Left lung (tissue), 10 donors: ENCODE results near the gene IL21R. TPM values are rescaled to one million over a fixed set of nuclear protein-coding genes. Genes with fewer than 3 reads are reported as not detected.

ENCODE experiments used
- ATAC-seq: fragments of 200-7000 bp; cut with Tn5 transposase; one replicate; pipeline ENCODE4 v1.9.1; 2020; ENCODE audit warnings: moderate library complexity
- DNase-seq, 4 donors: peaks; one replicate each; pipeline ENCODE4 v3.0.0-alpha.2; 2013 to 2020
- H3K27ac ChIP-seq, 2 donors: fragments of 200-600 bp; sonication (generic) in 1 of 2; one replicate each; pipeline versions ENCODE4 v1.5.0 to v1.8.0; 2020 to 2021
- H3K27me3 ChIP-seq, 2 donors: fragments of 200-600 bp; sonication (generic) in 1 of 2; one replicate each; pipeline versions ENCODE4 v1.5.0 to v1.8.0; 2020 to 2021
- H3K36me3 ChIP-seq, 2 donors: fragments of 200-600 bp; sonication (generic) in 1 of 2; one replicate each; pipeline versions ENCODE4 v1.5.0 to v1.8.0; 2020 to 2021
- H3K4me1 ChIP-seq, 2 donors: fragments of 200-600 bp; one replicate each; pipeline ENCODE4 v1.8.0; 2021
- H3K4me3 ChIP-seq, 2 donors: fragments of 200-600 bp; sonication (generic) in 1 of 2; one replicate each; pipeline versions ENCODE4 v1.5.0 to v1.8.0; 2020 to 2021; ENCODE audit warnings: mild to moderate bottlenecking in 1 of 2
- H3K9me3 ChIP-seq, 2 donors: fragments of 200-600 bp; sonication (generic) in 1 of 2; one replicate each; pipeline versions ENCODE4 v1.5.0 to v1.8.0; 2020 to 2021
- intact Hi-C, 2 donors: fragments of 100-400 bp; cut with DNase I; formaldehyde crosslinking; loops; one replicate each; pipeline versions ENCODE4 v1.11.2 to v1.14.2; 2022
- polyA plus RNA-seq, 6 donors: library from polyadenylated mRNA; unstranded; fragments of 120-200 nt; gene quantifications; one replicate each; pipeline ENCODE4 v1.2.1, GENCODE V29; 2013; ENCODE audit not compliant: insufficient read length in 6 of 6
- total RNA-seq, 2 donors: library from RNA; stranded (reverse); fragmentation: NEBNext Ultra II Directional; extraction: Animal tissue kit (Norgen Biotek cat#: 25700); gene quantifications; one replicate each; pipeline ENCODE4 v1.2.1, GENCODE V29; 2021
- TF ChIP-seq, protein P1 (sequence below), 2 donors: fragments of 200-600 bp; sonication (generic) in 1 of 2; IDR thresholded peaks; one replicate each; pipeline versions ENCODE4 v1.5.0 to v1.8.0; 2021; ENCODE audit warnings: antibody characterized with exemption in 2 of 2
- donor health status: DM: no; HTN: yes; CAD: no.
- donor health status: DM: no; HTN: no; CAD: no.

Gene IL21R
- total and polyA plus RNA-seq, 8 donors, result 1.2 to 4.3 (median 3.9) TPM

- no peaks in the 10 kb centered on the region for H3K36me3 ChIP-seq
- ATAC-seq, result no peak
- peak in 1 of 4 donors; percentile 6 for DNase-seq
- intact Hi-C loops, result loop anchor here in 1 of 2 donors (10.0 kb wide), 1 partner anchor 55 kb away; no protein-coding TSS in a partner anchor
- H3K4me1 ChIP-seq, result peaks cover 0 to 30% of the 10 kb centered on the region in 2 donors
- H3K27ac ChIP-seq, result no peak overlapping the region
- TF ChIP-seq, protein P1, sequence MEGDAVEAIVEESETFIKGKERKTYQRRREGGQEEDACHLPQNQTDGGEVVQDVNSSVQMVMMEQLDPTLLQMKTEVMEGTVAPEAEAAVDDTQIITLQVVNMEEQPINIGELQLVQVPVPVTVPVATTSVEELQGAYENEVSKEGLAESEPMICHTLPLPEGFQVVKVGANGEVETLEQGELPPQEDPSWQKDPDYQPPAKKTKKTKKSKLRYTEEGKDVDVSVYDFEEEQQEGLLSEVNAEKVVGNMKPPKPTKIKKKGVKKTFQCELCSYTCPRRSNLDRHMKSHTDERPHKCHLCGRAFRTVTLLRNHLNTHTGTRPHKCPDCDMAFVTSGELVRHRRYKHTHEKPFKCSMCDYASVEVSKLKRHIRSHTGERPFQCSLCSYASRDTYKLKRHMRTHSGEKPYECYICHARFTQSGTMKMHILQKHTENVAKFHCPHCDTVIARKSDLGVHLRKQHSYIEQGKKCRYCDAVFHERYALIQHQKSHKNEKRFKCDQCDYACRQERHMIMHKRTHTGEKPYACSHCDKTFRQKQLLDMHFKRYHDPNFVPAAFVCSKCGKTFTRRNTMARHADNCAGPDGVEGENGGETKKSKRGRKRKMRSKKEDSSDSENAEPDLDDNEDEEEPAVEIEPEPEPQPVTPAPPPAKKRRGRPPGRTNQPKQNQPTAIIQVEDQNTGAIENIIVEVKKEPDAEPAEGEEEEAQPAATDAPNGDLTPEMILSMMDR (IDR thresholded peaks at IDR 0.05), result no peak
- no peak overlapping the region for H3K4me3 ChIP-seq
- no peaks in the 10 kb centered on the region for H3K27me3 ChIP-seq
- peaks cover 0 to 2% of the 10 kb centered on the region in 2 donors for H3K9me3 ChIP-seq
Measured at GRCh38 chr16:27379919-27380318, 22.1 kb upstream of the IL21R start.

- intact Hi-C loops, result no loop called here
- TF ChIP-seq, protein P1 (IDR thresholded peaks at IDR 0.05), result no peak
- no peak for ATAC-seq
- peak in 1 of 4 donors; percentile 10 for DNase-seq
- Histone ChIP-seq H3K4me3 (no peak overlapping the region), H3K36me3 (no peaks in the 10 kb centered on the region), H3K27me3 (no peaks in the 10 kb centered on the region), H3K4me1 (peaks cover 0 to 21% of the 10 kb centered on the region in 2 donors), H3K27ac (no peak overlapping the region), H3K9me3 (peaks cover 0 to 2% of the 10 kb centered on the region in 2 donors)
Measured at GRCh38 chr16:27381236-27381635, 20.7 kb upstream of the IL21R start.

- intact Hi-C loops, result no loop called here
- Histone ChIP-seq H3K27me3 (no peaks in the 10 kb centered on the region), H3K27ac (no peak overlapping the region), H3K4me3 (no peak overlapping the region), H3K4me1 (peaks cover 0 to 21% of the 10 kb centered on the region in 2 donors), H3K9me3 (peaks cover 0 to 2% of the 10 kb centered on the region in 2 donors), H3K36me3 (no peaks in the 10 kb centered on the region)
- no peak for ATAC-seq
- DNase-seq, result peak in 1 of 4 donors; percentile 11
- TF ChIP-seq, protein P1 (IDR thresholded peaks at IDR 0.05), result no peak
Measured at GRCh38 chr16:27381974-27382855, 19.8 kb upstream of the IL21R start.

DNA sequence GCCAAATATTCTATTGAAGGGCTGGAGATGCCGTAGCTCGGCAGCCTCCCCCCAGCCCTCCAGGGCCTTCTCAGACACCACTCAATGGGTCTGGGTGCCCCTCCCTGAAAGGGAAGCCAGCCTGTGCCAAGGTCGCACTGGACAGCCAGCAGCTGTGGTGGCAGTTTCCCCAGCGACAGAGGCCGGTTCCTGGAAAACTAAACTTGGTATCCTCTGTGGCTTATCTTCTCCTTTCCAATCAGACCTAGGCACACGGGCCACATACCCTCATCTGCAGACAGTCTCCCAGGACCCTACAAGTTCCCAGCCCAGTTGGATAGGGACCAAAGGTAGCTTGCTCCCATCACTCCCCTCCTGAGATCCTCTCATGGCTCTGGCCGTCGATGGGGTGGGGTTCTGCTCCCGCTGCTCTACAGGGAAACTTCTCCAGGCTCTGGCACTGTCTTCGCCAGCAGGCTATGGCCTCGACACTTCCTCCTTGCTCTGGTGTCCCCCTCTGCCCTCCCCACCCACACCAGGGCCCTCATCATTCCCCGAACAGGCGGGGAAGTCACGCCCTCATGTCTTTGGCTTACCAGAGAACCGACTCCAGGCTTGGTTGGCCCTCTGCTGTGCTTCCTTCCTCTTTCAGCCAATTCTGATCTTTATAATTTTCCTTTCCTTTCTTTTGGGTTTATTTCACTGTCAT, 18.3 kb upstream of the IL21R start:
- ATAC-seq (peak; percentile 91), DNase-seq (peak in 2 of 4 donors; percentile 83)
- H3K4me1 ChIP-seq, result peaks cover 0 to 18% of the 10 kb centered on the region in 2 donors
- H3K27ac ChIP-seq, result peak overlapping the region in 1 of 2 donors; percentile 77
- H3K4me3 ChIP-seq, result no peak overlapping the region
- intact Hi-C loops, result no loop called here
- H3K36me3 ChIP-seq, result no peaks in the 10 kb centered on the region
- H3K27me3 ChIP-seq, result no peaks in the 10 kb centered on the region
- peaks cover 0 to 2% of the 10 kb centered on the region in 2 donors for H3K9me3 ChIP-seq
- TF ChIP-seq, protein P1 (IDR thresholded peaks at IDR 0.05), result no peak

DNA sequence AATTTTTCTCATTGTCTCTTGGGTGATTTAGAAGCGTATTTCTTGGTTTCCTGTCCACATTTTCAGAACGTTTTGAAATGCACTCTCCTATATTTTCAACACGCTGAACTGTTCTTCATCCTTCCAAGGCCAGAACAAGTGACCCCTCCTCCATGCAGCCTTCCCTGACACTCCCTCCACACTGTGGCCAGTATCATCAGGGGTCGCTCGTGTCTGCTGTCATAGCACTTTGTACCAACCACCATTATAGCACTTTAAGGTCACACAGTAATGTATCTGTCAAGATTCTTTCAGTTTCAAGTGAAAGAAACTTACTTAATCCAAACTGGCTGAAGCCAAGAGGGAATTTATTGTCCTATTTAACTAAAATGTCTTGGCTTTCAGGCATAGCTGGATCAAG, 17.5 kb upstream of the IL21R start:
- ATAC-seq (no peak), DNase-seq (no peak)
- Histone ChIP-seq H3K4me1 (peaks cover 0 to 18% of the 10 kb centered on the region in 2 donors), H3K9me3 (peaks cover 0 to 2% of the 10 kb centered on the region in 2 donors), H3K27ac (peak overlapping the region in 1 of 2 donors; percentile 77), H3K36me3 (no peaks in the 10 kb centered on the region), H3K4me3 (no peak overlapping the region), H3K27me3 (no peaks in the 10 kb centered on the region)
- TF ChIP-seq, protein P1 (IDR thresholded peaks at IDR 0.05), result no peak
- intact Hi-C loops, result no loop called here
